NCI-H1048 (cell line): ENCODE measurements around the gene AK9.
"Not testable (repeated sequence)": the region's sequence is repeated elsewhere in the genome, so short reads cannot be mapped to it uniquely, and the experiment has no call there.

Source experiments
- DNase-seq: peaks from one replicate; lab custom pipeline; 2025; lab: John Stamatoyannopoulos, UW

AK9 gene

DNA sequence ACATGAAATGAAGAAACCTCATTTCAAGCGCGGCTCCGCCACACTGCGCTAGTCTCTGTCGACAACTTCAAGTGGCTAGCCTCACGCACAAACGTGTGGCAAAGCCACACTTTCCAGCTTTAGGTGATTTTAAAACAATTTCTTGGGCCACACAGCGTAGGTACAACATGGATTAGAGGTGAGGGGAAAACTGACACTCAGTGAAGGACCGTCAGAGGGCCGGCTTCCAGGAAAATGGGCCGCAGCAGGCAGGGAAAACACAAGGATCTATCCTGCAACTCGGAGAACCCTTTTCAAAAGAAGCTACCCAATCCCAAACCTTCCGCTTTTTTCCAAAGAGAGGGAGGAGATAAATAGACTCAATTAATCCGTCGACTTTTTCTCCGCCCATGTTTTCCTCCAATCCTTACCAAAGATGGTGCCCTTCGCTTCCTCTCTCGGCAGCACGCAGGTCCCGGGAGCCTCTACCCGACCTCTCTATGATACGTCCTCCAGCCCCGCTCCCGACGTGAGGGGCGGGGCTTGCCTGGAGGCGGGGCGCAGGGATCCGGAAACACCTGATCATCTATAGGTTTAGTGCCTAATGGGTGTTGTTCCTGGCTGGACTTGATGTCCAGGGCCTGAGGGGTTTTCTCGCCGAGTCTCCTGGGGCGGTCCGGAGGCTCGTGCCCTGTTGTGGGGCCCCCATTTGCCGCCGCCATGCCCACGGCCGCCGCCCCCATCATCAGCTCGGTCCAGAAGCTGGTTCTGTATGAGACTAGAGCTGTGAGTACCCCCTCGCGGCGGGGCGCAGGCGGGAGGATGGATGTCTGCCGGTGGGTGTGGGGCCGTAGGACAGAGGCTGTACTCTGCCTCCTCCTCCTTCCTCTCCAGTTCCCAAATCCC, at the start of gene AK9, which contains the start of gene FIG4:
Gene AK9, minus strand, starts transcription at position 466 of the 885 bp plus-strand sequence. CDS start 15,457 bp downstream, outside the sequence.
Gene FIG4, plus strand, starts transcription at position 560 of the 885 bp plus-strand sequence. Its CDS starts 140 bp downstream, at position 700.
- peak; percentile 91 for DNase-seq

GRCh38 chr6:109740787-109741186, 49.8 kb upstream of the AK9 start:
- no peak for DNase-seq

DNA sequence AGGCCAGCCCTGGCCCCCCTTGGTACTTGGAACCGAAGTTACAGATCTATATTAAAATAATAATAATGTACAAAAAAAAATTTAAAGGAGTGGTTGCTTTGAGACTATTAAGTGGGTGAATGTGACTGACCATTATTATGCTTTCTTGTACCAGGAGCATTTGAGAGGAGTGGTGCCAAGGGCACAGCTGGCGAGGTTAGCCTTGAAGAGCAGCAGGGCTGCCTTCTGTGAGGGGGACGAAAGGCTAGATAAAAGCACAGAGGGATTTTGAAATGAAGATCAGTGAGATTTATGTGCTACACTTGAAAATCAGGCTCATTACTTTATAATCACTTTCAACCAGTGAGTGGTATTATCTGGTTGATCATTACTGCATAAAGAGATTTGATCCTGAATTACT, 48.7 kb upstream of the AK9 start:
- no peak for DNase-seq

DNA sequence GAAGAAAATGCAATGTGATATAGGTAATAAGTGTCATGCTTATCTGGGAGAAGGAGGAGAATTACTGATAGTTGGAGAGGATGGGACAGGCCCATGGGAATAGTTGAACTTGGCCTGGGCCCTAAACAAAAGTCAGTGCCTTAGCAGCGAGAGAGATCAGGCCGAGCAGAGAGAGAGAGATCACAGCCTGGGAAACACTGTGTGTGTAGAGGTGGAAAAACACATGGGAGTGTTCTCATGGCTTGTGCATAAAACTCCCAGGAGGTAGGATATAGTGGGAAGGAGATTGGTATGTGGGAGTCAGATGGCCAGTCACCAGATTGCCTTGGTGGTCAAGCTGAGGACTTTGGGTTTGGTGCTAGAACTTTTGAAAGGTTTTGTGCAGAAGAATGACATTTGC, 47.7 kb upstream of the AK9 start:
- no peak for DNase-seq

DNA sequence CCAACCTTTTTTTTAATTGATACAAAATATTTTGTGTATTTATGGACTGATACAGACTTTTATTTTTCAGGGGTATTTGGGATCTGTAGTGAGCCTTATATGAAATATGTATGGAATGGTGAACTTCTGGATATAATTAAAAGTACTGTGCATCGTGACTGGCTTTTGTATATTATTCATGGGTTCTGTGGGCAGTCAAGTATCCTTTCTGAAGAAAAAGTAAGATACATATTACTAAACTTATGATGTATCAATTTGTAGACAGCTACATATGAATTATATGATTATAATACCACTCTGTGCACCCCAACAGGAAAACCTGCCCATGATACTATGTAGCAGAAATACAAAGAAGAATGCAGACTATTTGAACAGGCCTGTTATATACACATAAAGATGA, 47.3 kb upstream of the AK9 start:
- DNase-seq: no peak

DNA sequence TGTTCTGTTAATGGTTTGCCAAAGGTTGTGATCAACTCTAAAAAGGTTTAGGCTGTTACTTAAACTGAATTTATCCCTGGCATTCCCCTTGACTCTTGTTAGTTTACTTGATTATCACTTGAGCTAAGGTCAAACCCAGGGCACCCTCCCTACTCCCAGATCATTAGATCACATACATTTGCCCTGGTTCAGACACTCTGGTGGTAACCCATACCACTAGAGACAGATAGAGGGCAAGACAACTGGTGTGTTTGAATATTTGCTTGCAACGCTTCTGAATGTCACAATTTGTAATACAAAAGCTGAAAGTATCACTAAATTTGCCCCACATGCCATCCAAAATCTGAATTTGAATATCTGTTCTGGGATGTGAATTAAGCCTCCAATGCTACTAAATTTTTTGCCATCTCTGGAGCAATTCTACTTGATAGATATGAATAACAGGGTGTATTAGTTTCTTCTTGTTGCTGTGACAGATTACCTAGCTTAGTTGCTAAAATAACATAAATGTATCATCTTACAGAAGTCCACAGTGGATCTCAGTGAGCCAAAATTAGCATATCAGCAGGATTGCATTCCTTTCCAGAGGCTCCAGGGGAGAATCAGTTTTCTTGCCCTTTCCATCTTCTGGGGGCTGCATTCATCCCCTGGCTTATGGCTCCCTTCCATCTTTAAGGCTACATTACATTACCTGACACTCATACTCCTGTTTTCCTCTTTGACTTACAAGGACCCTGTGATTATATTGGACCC, 45.4 kb upstream of the AK9 start:
- no peak for DNase-seq

- not testable (repeated sequence) for DNase-seq
Observed at GRCh38 chr6:109725250-109725649, 34.2 kb upstream of the AK9 start.

DNA sequence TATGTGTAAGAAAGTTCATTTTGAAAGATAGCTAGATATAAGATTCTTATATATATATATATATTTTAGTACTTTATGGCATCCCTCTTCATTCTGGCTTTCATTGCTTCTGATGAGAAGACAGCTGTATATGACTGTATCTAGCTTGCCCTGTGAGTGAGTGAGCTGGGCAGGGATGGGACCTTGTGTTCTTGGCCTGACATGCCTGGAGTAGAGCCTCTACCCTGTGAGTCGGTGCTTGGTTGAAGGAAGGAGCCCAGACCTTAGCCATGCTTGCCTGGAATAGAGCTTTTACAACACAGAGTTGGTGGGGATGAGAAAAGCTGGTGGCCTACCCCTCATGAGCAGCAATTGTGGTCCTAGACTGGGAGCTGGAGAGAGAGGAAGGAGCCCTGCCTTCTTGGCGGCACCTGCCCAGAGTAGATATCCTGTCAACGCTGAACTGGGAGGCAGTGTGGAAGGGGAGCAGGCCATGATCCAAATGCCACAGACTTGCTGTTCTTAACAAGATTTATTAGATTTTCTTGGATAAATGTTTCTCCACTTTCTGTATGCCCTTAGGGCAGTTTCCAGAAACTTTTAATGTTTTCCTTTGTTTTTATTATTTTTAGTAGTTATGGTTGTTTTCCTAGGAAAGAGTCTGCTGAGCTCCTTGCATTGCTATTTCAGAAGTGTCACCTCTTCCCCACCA, 31.7 kb upstream of the AK9 start:
- no peak for DNase-seq

GRCh38 chr6:109722011-109722410, 31.0 kb upstream of the AK9 start:
- DNase-seq: no peak

GRCh38 chr6:109720311-109720710, 29.3 kb upstream of the AK9 start:
- no peak for DNase-seq

DNA sequence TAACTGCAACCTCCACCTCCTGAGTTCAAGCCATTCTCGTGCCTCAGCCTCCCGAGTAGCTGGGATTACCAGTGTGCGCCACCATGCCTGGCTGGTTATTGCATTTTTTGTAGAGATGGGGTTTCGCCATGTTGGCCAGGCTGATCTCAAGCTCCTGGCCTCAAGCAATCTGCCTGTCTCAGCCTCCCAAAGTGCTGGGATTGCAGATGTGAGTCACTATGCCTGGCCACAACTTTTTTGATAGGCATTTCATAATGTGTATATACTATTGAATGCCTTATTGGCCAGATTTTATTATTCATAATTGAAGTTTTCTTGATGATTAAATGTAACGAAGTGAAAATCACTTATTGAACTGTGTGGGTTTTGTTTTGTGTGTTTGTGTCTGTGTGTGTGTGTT, 28.0 kb upstream of the AK9 start:
- no peak for DNase-seq

- no peak for DNase-seq
Observed at GRCh38 chr6:109717971-109718370, 27.0 kb upstream of the AK9 start.

GRCh38 chr6:109715616-109716015, 24.6 kb upstream of the AK9 start:
- no peak for DNase-seq

DNA sequence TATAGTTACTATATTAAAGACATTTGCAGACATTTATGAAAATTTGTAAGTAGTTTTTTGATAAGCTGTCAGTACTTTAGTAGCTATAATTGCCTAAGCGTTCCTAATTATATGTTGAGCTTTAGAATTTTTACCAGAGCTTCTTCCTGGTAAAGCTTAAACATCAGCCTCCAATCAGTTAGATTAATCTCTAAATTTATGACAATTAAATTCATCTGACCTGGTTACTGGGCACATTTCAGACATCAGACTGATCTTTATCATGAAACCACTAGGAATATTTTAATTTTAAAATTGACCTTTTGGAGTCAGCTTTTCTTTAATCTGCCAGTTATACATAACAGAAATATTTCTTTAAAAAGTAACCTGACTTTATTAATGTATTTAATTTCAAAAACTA, 23.6 kb upstream of the AK9 start:
- no peak for DNase-seq

DNA sequence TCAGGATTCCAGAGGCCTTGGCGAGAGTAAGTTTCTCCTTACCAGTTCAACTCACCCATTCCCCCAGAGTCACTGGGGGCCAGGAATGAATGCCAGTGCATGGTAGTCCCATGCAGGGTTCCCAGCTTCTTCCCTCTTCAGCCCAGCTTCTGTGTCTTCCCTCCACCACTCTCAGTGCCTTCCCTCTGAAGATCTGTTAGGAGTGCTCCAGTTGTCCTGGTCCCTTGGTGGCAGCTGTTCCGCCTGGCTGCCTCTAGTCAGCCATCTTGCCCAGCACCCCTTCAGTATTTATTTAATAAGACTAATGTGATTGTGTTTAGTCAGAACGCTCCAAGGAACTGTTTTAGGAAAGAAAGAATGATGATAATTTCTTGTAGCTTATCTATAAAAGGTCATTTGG, 23.2 kb upstream of the AK9 start:
- no peak for DNase-seq

- no peak for DNase-seq
Observed at GRCh38 chr6:109713097-109713496, 22.1 kb upstream of the AK9 start.

DNA sequence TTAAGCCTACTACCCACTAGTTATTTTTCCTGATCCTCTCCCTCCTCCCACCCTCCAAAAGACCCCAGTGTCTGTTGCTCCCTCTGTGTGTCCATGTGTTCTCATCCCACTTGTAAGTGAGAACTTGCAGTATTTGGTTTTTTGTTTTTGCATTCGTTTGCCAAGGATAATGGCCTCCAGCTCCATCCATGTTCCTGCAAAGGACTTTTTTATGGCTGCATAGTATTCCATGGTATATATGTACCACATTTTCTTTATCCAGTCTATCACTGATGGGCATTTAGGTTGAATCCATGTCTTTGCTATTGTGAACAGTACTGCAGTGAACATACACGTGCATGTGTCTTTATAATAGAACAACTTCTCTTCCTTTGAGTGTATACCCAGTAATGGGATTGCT, 17.1 kb upstream of the AK9 start:
- DNase-seq: not testable (repeated sequence)

GRCh38 chr6:109706513-109706912, 15.5 kb upstream of the AK9 start:
- DNase-seq: no peak

GRCh38 chr6:109705258-109705657, 14.3 kb upstream of the AK9 start:
- peak; percentile 64 for DNase-seq

- DNase-seq: no peak
Observed at GRCh38 chr6:109702791-109703190, 11.8 kb upstream of the AK9 start.

DNA sequence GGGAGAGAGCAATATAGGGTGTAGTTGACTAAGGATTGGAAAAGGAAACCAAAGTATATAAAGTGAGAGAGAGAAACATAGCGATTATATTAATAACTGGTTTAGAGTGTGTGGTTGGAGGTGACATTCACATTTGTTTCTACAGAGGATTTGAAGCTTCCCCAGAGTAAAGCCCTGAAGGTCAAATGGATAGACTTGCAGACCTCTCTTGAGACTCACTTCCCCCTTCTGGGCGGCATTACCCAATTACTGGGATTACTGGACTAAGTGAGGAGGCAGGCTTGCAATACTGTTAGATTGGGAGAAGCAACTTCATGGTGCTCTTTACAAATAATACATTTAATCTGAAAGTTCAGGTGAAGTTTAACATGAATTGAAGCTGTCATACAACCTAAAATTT, 10.8 kb upstream of the AK9 start:
- DNase-seq: no peak

DNA sequence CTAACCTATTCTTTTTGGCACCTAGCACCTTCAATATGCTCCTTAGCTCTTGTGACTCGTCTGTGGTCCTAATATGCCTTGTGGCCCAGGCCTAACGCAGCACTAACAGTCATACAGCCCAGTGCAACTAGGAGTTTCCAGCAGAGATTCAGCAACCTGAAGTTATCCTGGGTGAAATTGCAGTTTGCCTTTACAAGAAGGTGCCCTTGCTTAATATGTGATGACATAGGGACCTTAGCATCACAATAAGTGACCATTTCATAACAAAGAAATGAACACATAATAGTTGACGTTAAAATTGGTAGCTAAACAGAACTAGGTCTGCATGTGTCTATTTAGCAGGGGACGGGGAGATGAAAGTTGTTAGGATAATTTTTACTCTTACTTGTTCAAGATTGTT, 10.2 kb upstream of the AK9 start:
- no peak for DNase-seq

- no peak for DNase-seq
Observed at GRCh38 chr6:109696355-109696754, 5.4 kb upstream of the AK9 start.
